Keratinocyte (primary cell): ENCODE results near the gene GNG8. TPM values are rescaled to one million over a fixed set of nuclear protein-coding genes. Genes with fewer than 3 reads are reported as not detected.

Source experiments
- DNase-seq: peaks from one replicate; pipeline ENCODE4 v3.0.0-alpha.2; 2011; ENCODE audit warnings: low read depth, missing footprints, low spot score
- FAIRE-seq: peaks from 2 replicates; lab custom pipeline; 2011; peaks lifted over from hg19 to GRCh38; lab: Jason Lieb, UNC
- H2AFZ ChIP-seq: 2 replicates; pipeline ENCODE4 v1.6.0; 2012; ENCODE audit warnings: low read length, control low read depth, inconsistent platforms; ENCODE audit not compliant: control insufficient read depth
- H3K27ac ChIP-seq: 2 replicates; pipeline ENCODE4 v1.5.1; 2011; ENCODE audit warnings: low read length; ENCODE audit not compliant: control insufficient read depth, insufficient read depth
- H3K27me3 ChIP-seq: 3 replicates; pipeline ENCODE4 v1.6.0; 2011; ENCODE audit warnings: low read length; ENCODE audit not compliant: control insufficient read depth, insufficient read depth; ENCODE audit errors: extremely low read depth
- H3K36me3 ChIP-seq, 2 experiments: 2 replicates in 1 of 2; 3 replicates in 1 of 2; pipeline ENCODE4 v1.5.1; 2011; ENCODE audit warnings: low read length in 2 of 2, mild to moderate bottlenecking in 1 of 2; ENCODE audit not compliant: control insufficient read depth in 2 of 2, insufficient read depth in 2 of 2; ENCODE audit errors: extremely low read depth in 1 of 2
- H3K4me1 ChIP-seq: 3 replicates; pipeline ENCODE4 v1.5.1; 2011; ENCODE audit warnings: low read length; ENCODE audit not compliant: control insufficient read depth, insufficient read depth; ENCODE audit errors: extremely low read depth
- H3K4me2 ChIP-seq: 3 replicates; pipeline ENCODE4 v1.6.0; 2011; ENCODE audit warnings: low read depth, low read length; ENCODE audit not compliant: control insufficient read depth, insufficient read depth; ENCODE audit errors: extremely low read depth
- H3K4me3 ChIP-seq, 3 experiments: fragments of 200-600 bp in 1 of 3; sonication (generic) in 1 of 3; 2 replicates in 2 of 3; 3 replicates in 1 of 3; pipeline ENCODE4 v1.5.1; 2011 to 2016; ENCODE audit warnings: low read length in 3 of 3, mild to moderate bottlenecking in 3 of 3, control low read depth in 2 of 3, inconsistent platforms in 1 of 3, low read depth in 1 of 3, mixed read lengths in 1 of 3, mixed run types in 1 of 3, moderate library complexity in 1 of 3; ENCODE audit not compliant: control insufficient read depth in 2 of 3, insufficient read depth in 2 of 3; ENCODE audit errors: extremely low read depth in 1 of 3
- H3K79me2 ChIP-seq: 2 replicates; pipeline ENCODE4 v1.6.0; 2012; ENCODE audit warnings: low read length; ENCODE audit not compliant: control insufficient read depth, insufficient read depth
- H3K9ac ChIP-seq: 3 replicates; pipeline ENCODE4 v1.6.0; 2011; ENCODE audit warnings: low read length; ENCODE audit not compliant: control insufficient read depth, insufficient read depth; ENCODE audit errors: extremely low read depth
- H3K9me1 ChIP-seq: 3 replicates; pipeline ENCODE4 v1.6.0; 2011; ENCODE audit warnings: low read length; ENCODE audit not compliant: control insufficient read depth, insufficient read depth; ENCODE audit errors: extremely low read depth
- H3K9me3 ChIP-seq: 2 replicates; pipeline ENCODE4 v1.5.1; 2012; ENCODE audit warnings: low read depth, low read length; ENCODE audit not compliant: control insufficient read depth
- H4K20me1 ChIP-seq: 3 replicates; pipeline ENCODE4 v1.6.0; 2011; ENCODE audit warnings: low read length; ENCODE audit not compliant: control insufficient read depth, insufficient read depth; ENCODE audit errors: extremely low read depth
- EZH2 ChIP-seq: IDR thresholded peaks from one replicate; pipeline ENCODE4 v1.6.1; 2012; ENCODE audit warnings: inconsistent platforms, mild to moderate bottlenecking, low read length, moderate library complexity
- dilution Hi-C: fragments of 300-500 bp; cut with MboI; formaldehyde crosslinking; loops from one replicate; pipeline ENCODE4 v1.7.0; 2020; ENCODE audit warnings: low sequenced_read_pairs; ENCODE audit not compliant: extremely low pct_ligation_motif_present
- polyA plus RNA-seq, 5 experiments: library from polyadenylated mRNA; depleted of rRNA in 3 of 5; stranded (reverse) in 3 of 5; stranded (forward) in 1 of 5; unstranded in 1 of 5; fragments of >200 nt; gene quantifications; 1 replicate in 1 of 5; 2 replicates in 3 of 5; 3 replicates in 1 of 5; pipeline versions ENCODE4 v1.2.1 to v1.2.3, GENCODE V29; 2011 to 2012; ENCODE audit warnings: missing spikeins in 2 of 5, low read depth in 1 of 5, low replicate concordance in 1 of 5
- TF ChIP-seq, protein P1 (sequence below), 3 experiments: IDR thresholded peaks in 1 of 3; conservative IDR thresholded peaks in 1 of 3; optimal IDR thresholded peaks in 1 of 3; 2 replicates in 2 of 3; 3 replicates in 1 of 3; pipeline versions ENCODE3 to v1.5.1; 2011; ENCODE audit warnings: low read length in 3 of 3, mild to moderate bottlenecking in 3 of 3, moderate library complexity in 2 of 3, control low read depth in 1 of 3, inconsistent platforms in 1 of 3; ENCODE audit not compliant: insufficient read depth in 2 of 3; ENCODE audit errors: extremely low read depth in 1 of 3

GNG8 gene
- polyA plus RNA-seq, 1 donor (not counting 4 experiments of a cell fraction or from before 2014, with no cell fraction given) = not detected

DNA sequence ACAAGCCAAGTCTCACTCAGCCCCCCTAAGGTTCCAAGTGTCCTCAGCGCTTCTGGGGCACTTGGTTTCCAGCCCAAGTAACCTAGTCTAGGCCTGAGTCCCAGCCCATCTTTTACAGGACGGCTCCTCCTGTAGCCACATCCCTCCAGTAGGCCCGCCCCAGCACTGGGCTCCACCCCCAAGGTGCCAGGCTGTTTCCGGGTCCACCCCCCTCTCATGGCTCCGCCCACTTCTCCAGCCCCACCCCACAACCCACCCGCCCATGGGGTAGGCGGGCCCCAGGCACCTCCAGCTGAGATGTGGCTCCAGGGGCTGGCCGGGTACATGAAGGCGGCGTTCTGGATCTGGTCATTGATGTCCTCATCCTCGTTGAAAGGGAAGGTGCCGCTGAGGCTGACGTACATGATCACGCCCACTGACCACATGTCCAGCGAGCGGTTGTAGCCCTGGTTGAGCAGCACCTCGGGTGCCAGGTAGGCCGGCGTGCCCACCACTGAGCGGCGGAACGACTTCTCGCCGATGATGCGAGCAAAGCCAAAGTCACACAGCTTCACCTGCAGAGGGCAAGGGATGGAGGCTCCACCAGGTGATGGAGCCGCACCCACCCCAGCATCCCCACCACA lies 42.2 kb upstream of the GNG8 start:
- H3K9ac ChIP-seq = no peak overlapping the region
- no peaks in the 10 kb centered on the region for H3K79me2 ChIP-seq
- H3K9me1 ChIP-seq = no peaks in the 10 kb centered on the region
- DNase-seq = no peak
- no peaks in the 10 kb centered on the region for H3K4me1 ChIP-seq
- peaks cover 5% of the 10 kb centered on the region for H4K20me1 ChIP-seq
- H3K27me3 ChIP-seq = no peaks in the 10 kb centered on the region
- H2AFZ ChIP-seq = no peak overlapping the region
- dilution Hi-C loops = no loop called here
- H3K4me2 ChIP-seq = no peak overlapping the region
- H3K36me3 ChIP-seq = peaks cover 29 to 33% of the 10 kb centered on the region in 2 experiments
- no peak for TF ChIP-seq EZH2
- TF ChIP-seq, protein P1, sequence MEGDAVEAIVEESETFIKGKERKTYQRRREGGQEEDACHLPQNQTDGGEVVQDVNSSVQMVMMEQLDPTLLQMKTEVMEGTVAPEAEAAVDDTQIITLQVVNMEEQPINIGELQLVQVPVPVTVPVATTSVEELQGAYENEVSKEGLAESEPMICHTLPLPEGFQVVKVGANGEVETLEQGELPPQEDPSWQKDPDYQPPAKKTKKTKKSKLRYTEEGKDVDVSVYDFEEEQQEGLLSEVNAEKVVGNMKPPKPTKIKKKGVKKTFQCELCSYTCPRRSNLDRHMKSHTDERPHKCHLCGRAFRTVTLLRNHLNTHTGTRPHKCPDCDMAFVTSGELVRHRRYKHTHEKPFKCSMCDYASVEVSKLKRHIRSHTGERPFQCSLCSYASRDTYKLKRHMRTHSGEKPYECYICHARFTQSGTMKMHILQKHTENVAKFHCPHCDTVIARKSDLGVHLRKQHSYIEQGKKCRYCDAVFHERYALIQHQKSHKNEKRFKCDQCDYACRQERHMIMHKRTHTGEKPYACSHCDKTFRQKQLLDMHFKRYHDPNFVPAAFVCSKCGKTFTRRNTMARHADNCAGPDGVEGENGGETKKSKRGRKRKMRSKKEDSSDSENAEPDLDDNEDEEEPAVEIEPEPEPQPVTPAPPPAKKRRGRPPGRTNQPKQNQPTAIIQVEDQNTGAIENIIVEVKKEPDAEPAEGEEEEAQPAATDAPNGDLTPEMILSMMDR (optimal IDR thresholded peaks at IDR 0.05 in 1 of 3, IDR thresholded peaks at IDR 0.05 in 1 of 3, conservative IDR thresholded peaks at IDR 0.05 in 1 of 3; ENCODE audit: extremely low read depth in 1 of 3, insufficient read depth in 2 of 3, low read length in 3 of 3) = no peak
- H3K9me3 ChIP-seq = no peaks in the 10 kb centered on the region
- no peak for FAIRE-seq
- no peak overlapping the region for H3K4me3 ChIP-seq
- no peak overlapping the region for H3K27ac ChIP-seq

DNA sequence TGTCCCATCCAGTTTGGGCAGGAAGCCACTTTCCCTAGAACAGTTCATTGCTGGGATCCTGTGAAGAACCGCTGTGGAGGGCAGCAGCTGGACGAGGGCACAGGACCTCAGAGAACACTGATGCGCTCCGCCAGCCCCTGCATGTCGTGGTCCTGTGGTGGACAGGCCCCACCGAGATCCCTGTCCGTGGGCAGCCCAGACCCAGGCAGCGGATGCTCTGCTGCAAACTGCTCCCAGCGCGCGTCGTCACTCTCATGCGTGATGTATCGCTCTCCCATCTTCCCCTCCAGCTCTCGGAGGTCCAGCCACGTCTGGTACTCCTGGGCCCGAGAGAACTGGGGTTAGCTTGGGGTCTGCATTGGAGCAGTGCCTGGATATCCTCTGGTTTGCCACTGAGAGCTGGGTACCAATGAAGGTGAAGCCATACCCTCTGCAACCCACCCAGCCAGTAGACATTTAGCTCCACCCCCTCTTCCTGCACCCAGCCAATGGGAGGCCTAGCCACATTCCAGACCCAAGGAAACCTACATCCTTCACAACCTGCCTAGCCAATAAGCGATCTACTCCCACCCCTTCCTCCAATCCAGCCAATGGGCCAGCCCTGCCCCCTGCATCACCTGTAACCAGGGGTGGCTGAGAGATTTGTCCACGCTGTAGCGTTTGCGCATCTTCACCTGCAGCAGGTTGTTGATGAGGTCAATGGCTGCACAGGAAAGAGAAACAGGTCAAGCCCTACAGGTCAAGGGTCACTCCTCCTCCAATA lies 38.6 kb upstream of the GNG8 start:
- TF ChIP-seq EZH2 = no peak
- TF ChIP-seq, protein P1 (optimal IDR thresholded peaks at IDR 0.05 in 1 of 3, IDR thresholded peaks at IDR 0.05 in 1 of 3, conservative IDR thresholded peaks at IDR 0.05 in 1 of 3; ENCODE audit: extremely low read depth in 1 of 3, insufficient read depth in 2 of 3, low read length in 3 of 3) = no peak
- Histone ChIP-seq H3K4me2 (no peak overlapping the region), H3K4me1 (no peaks in the 10 kb centered on the region), H3K4me3 (no peak overlapping the region), H3K9me3 (no peaks in the 10 kb centered on the region), H3K27ac (no peak overlapping the region), H3K79me2 (no peaks in the 10 kb centered on the region), H4K20me1 (peaks cover 5% of the 10 kb centered on the region), H2AFZ (no peak overlapping the region), H3K36me3 (peaks cover 19 to 27% of the 10 kb centered on the region in 2 experiments), H3K9ac (no peak overlapping the region), H3K27me3 (no peaks in the 10 kb centered on the region), H3K9me1 (no peaks in the 10 kb centered on the region)
- dilution Hi-C loops = no loop called here
- FAIRE-seq (no peak), DNase-seq (no peak)
